Peyer's patch (tissue), 4 donors: ENCODE measurements around the gene AZI2. TPM values are rescaled to one million over a fixed set of nuclear protein-coding genes. Genes with fewer than 3 reads are reported as not detected.

Experiments used
- DNase-seq, 3 donors: peaks; one replicate each; pipeline ENCODE4 v3.0.0-alpha.2; 2017 to 2019
- H3K27ac ChIP-seq, 4 donors: fragments of 200-600 bp; sonication (generic); one replicate each; pipeline ENCODE4 v1.5.1; 2016 to 2019
- H3K27me3 ChIP-seq, 2 donors: fragments of 200-600 bp; sonication (generic); one replicate each; pipeline ENCODE4 v1.5.1; 2019
- H3K36me3 ChIP-seq, 3 donors: fragments of 200-600 bp; sonication (generic); one replicate each; pipeline ENCODE4 v1.5.1; 2016 to 2019
- H3K4me1 ChIP-seq, 4 donors: fragments of 200-600 bp; sonication (generic); one replicate each; pipeline ENCODE4 v1.5.1; 2016 to 2019
- H3K4me3 ChIP-seq, 4 donors: fragments of 200-600 bp; sonication (generic); 1 replicate in 3 of 4; 2 replicates in 1 of 4; pipeline ENCODE4 v1.5.1; 2016 to 2019; ENCODE audit warnings: mild to moderate bottlenecking in 1 of 4
- H3K9me3 ChIP-seq, 4 donors: fragments of 200-600 bp; sonication (generic); one replicate each; pipeline ENCODE4 v1.5.1; 2016 to 2019; ENCODE audit warnings: mild to moderate bottlenecking in 1 of 4
- CTCF ChIP-seq, 6 experiments: fragments of 450-650 bp in 4 of 6; fragments of 200-600 bp in 2 of 6; sonication (generic) in 1 of 6; IDR thresholded peaks; one replicate each; pipeline ENCODE4 v1.5.1; 2017 to 2019; ENCODE audit warnings: antibody characterized with exemption in 6 of 6, mild to moderate bottlenecking in 3 of 6, moderate library complexity in 1 of 6
- POLR2A ChIP-seq, 2 donors: fragments of 450-650 bp; IDR thresholded peaks; one replicate each; pipeline ENCODE4 v1.5.1; 2017; ENCODE audit warnings: antibody characterized with exemption in 2 of 2, mild to moderate bottlenecking in 2 of 2, moderate library complexity in 2 of 2
- total RNA-seq, 4 donors: library from RNA; depleted of rRNA; stranded (reverse); fragments of >200 nt; gene quantifications; one replicate each; pipeline ENCODE4 v1.1.0, GENCODE V29; 2016

The AZI2 gene
- total RNA-seq, 4 donors from 2014 or later, result 37.8 to 139 (median 49.4) TPM

GRCh38 chr3:28278918-28279317, 69.7 kb downstream of the AZI2 start:
- TF ChIP-seq POLR2A (IDR thresholded peaks at IDR 0.05) (no peak), CTCF (IDR thresholded peaks at IDR 0.05) (no peak)
- Histone ChIP-seq H3K4me3 (no peak overlapping the region), H3K36me3 (peaks cover 0 to 4% (median 0%) of the 10 kb centered on the region in 3 donors), H3K4me1 (no peaks in the 10 kb centered on the region), H3K27me3 (no peaks in the 10 kb centered on the region), H3K27ac (no peak overlapping the region), H3K9me3 (no peaks in the 10 kb centered on the region)
- DNase-seq, result no peak

GRCh38 chr3:28273837-28274236, 74.8 kb downstream of the AZI2 start:
- Histone ChIP-seq H3K9me3 (peaks cover 0 to 7% (median 3%) of the 10 kb centered on the region in 4 donors), H3K27me3 (no peaks in the 10 kb centered on the region), H3K4me3 (no peak overlapping the region), H3K4me1 (no peaks in the 10 kb centered on the region), H3K36me3 (peaks cover 0 to 36% (median 0%) of the 10 kb centered on the region in 3 donors), H3K27ac (no peak overlapping the region)
- DNase-seq, result no peak
- no peak for TF ChIP-seq CTCF (IDR thresholded peaks at IDR 0.05)
- TF ChIP-seq POLR2A (IDR thresholded peaks at IDR 0.05), result no peak

Other genes with a start within 250 kb of the AZI2 start
- gene CMC1, start 107.2 kb downstream of the AZI2 start, total RNA-seq, result 10 to 100 TPM in 3 of 4 donors, 1 to 10 TPM in 1; 7.0 to 39.6 (median 16.1) TPM
- gene ZCWPW2, start 103 bp downstream of the AZI2 start, total RNA-seq, result not detected